Measurements from ENCODE around the gene IGFBP1. TPM values are rescaled to one million over a fixed set of nuclear protein-coding genes. Genes with fewer than 3 reads are reported as not detected.

IGFBP1 gene
- total and polyA plus RNA-seq, 2 of the 13 experiments (the other 11 are each of a cell fraction or from before 2014, with no cell fraction given): 5.4 to 885 TPM

GRCh38 chr7:45888185-45888992 lies at the start of gene IGFBP1 (continued):
- TF ChIP-seq MAFK (conservative IDR thresholded peaks at IDR 0.05 in 1 of 2, IDR thresholded peaks at IDR 0.05 in 1 of 2; ENCODE audit: low read length in 2 of 2) (0 out of 4 replicates have a peak, but pooled peaks of 1 of the 2 experiments have one; percentile 16), ETV6 (CRISPR knock-in tag; conservative IDR thresholded peaks at IDR 0.05) (no peak), POLR2AphosphoS2 (IDR thresholded peaks at IDR 0.05; ENCODE audit: low read depth, low read length) (no peak), MED1 (CRISPR knock-in tag; IDR thresholded peaks at IDR 0.05) (peak; percentile 100), ZHX2 (IDR thresholded peaks at IDR 0.05; ENCODE audit: low read depth) (no peak), ZHX2 (CRISPR knock-in tag; IDR thresholded peaks at IDR 0.05; ENCODE audit: borderline replicate concordance) (peak; percentile 8; the same call in 1 of the 2 replicates), ATRX (CRISPR knock-in tag; IDR thresholded peaks at IDR 0.05; ENCODE audit: borderline replicate concordance) (no peak), ZZZ3 (CRISPR knock-in tag; IDR thresholded peaks at IDR 0.05; ENCODE audit: borderline replicate concordance) (peak; percentile 72; the same call in 1 of the 2 replicates), STAT5B (CRISPR knock-in tag; IDR thresholded peaks at IDR 0.05) (no peak), HIVEP1 (CRISPR knock-in tag; IDR thresholded peaks at IDR 0.05) (peak; percentile 81), ATF7 (IDR thresholded peaks at IDR 0.05) (no peak), ATF7 (CRISPR knock-in tag; IDR thresholded peaks at IDR 0.05) (no peak), FOXK1 (CRISPR knock-in tag; IDR thresholded peaks at IDR 0.05; ENCODE audit: borderline replicate concordance, low read depth) (peak; percentile 79; the same call in 1 of the 2 replicates), ZNF124 (CRISPR knock-in tag; IDR thresholded peaks at IDR 0.05) (peak; percentile 77; the same call in 1 of the 2 replicates), ZNF24 (IDR thresholded peaks at IDR 0.05) (no peak), JUN (CRISPR knock-in tag; IDR thresholded peaks at IDR 0.05) (peak; percentile 65), ZNF737 (CRISPR knock-in tag; IDR thresholded peaks at IDR 0.05; ENCODE audit: borderline replicate concordance) (peak; percentile 85; the same call in 1 of the 2 replicates), ZNF839 (CRISPR knock-in tag; IDR thresholded peaks at IDR 0.05; ENCODE audit: borderline replicate concordance) (peak; percentile 81; the same call in 1 of the 2 replicates), DMAP1 (CRISPR knock-in tag; IDR thresholded peaks at IDR 0.05) (no peak; the same call in 1 of the 2 replicates), SIN3B (IDR thresholded peaks at IDR 0.05; ENCODE audit: low read length) (no peak), ZNF251 (CRISPR knock-in tag; IDR thresholded peaks at IDR 0.05) (peak; percentile 85; the same call in 1 of the 2 replicates), ZNF430 (CRISPR knock-in tag; IDR thresholded peaks at IDR 0.05) (peak; percentile 93), SP2 (CRISPR knock-in tag; IDR thresholded peaks at IDR 0.05) (peak; percentile 41), XBP1 (CRISPR knock-in tag; IDR thresholded peaks at IDR 0.05) (0 out of 2 replicates have a peak, but pooled peaks have one; percentile 70)
- TF ChIP-seq, protein P1, sequence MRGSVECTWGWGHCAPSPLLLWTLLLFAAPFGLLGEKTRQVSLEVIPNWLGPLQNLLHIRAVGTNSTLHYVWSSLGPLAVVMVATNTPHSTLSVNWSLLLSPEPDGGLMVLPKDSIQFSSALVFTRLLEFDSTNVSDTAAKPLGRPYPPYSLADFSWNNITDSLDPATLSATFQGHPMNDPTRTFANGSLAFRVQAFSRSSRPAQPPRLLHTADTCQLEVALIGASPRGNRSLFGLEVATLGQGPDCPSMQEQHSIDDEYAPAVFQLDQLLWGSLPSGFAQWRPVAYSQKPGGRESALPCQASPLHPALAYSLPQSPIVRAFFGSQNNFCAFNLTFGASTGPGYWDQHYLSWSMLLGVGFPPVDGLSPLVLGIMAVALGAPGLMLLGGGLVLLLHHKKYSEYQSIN (CRISPR knock-in tag; IDR thresholded peaks at IDR 0.05; ENCODE audit: borderline replicate concordance): 0 out of 2 replicates have a peak, but pooled peaks have one; percentile 28

Measured in HepG2 (cell line).